ENCODE data around the gene ATP8A2.
A peak's percentile ranks its signal among the peaks of the same experiment; 100 is the strongest.

- peak; percentile 23 for TF ChIP-seq CTCF (IDR thresholded peaks at IDR 0.05)
- TF ChIP-seq EZH2 (IDR thresholded peaks at IDR 0.05): no peak
- TF ChIP-seq EZH2phosphoT487 (IDR thresholded peaks at IDR 0.05): no peak
Observed at GRCh38 chr13:25725104-25725503, 353.3 kb downstream of the ATP8A2 start.

All from neural progenitor cell (in vitro differentiated cells).